HepG2 (cell line): ENCODE results near the gene RPS15A. TPM values are rescaled to one million over a fixed set of nuclear protein-coding genes. Genes with fewer than 3 reads are reported as not detected.

Source experiments
- ATAC-seq: fragments of 200-7000 bp; cut with Tn5 transposase; 3 replicates; pipeline ENCODE4 v1.9.1; 2020; ENCODE audit warnings: mild to moderate bottlenecking, moderate library complexity
- BruUV-seq: library from RNA; stranded (reverse); fragments of 400-500 nt; replicated peaks from 2 replicates; lab custom pipeline; 2021; lab: Mats Ljungman, UMichigan
- CTCF ChIA-PET: fragments of 300-600 bp; formaldehyde crosslinking; extraction: SDS; loops from one replicate; lab custom pipeline; 2021; ENCODE audit warnings: low total read pairs, inconsistent platforms, low intra/inter-chr PET ratio; lab: Yijun Ruan, JAX
- POLR2A ChIA-PET: fragments of 350-600 bp; sonication (Branson Sonifier 250); formaldehyde crosslinking; loops from one replicate; lab custom pipeline; 2020; ENCODE audit warnings: antibody characterized with exemption, inconsistent platforms; lab: Yijun Ruan, JAX
- DNase-seq: peaks from one replicate; pipeline ENCODE4 v3.0.0-alpha.2; 2015; ENCODE audit warnings: low spot score
- FAIRE-seq: peaks from 3 replicates; lab custom pipeline; 2011; peaks lifted over from hg19 to GRCh38; lab: Jason Lieb, UNC
- H2AFZ ChIP-seq: one replicate; pipeline ENCODE4 v1.6.1; 2011; ENCODE audit warnings: low read length, inconsistent platforms
- H3K27ac ChIP-seq: fragments of 300-600 bp; 3 replicates; pipeline ENCODE4 v1.8.0; 2011; ENCODE audit warnings: mixed run types, mild to moderate bottlenecking, mixed read lengths, low read length, inconsistent platforms; ENCODE audit not compliant: insufficient read depth; ENCODE audit errors: extremely low read length
- H3K27me3 ChIP-seq, 2 experiments: fragments of 200-600 bp in 1 of 2; 2 replicates in 1 of 2; 3 replicates in 1 of 2; pipeline versions ENCODE4 v1.6.0 to v1.8.0; 2011; ENCODE audit warnings: low read length in 2 of 2, mild to moderate bottlenecking in 2 of 2, moderate library complexity in 2 of 2, inconsistent platforms in 1 of 2; ENCODE audit not compliant: insufficient read depth in 2 of 2, control insufficient read depth in 1 of 2
- H3K36me3 ChIP-seq, 2 experiments: fragments of 200-600 bp in 1 of 2; replicated peaks in 1 of 2; 2 replicates in 1 of 2; 3 replicates in 1 of 2; pipeline versions ENCODE4 v1.5.1 to v1.8.0; 2011; ENCODE audit warnings: low read length in 2 of 2, inconsistent platforms in 1 of 2; ENCODE audit not compliant: insufficient read depth in 2 of 2, control insufficient read depth in 1 of 2
- H3K4me1 ChIP-seq: 2 replicates; pipeline ENCODE4 v1.5.1; 2012; ENCODE audit warnings: low read length, inconsistent platforms; ENCODE audit not compliant: insufficient read depth
- H3K4me2 ChIP-seq: 2 replicates; pipeline ENCODE4 v1.6.0; 2011; ENCODE audit warnings: low read depth, low read length, inconsistent platforms
- H3K4me3 ChIP-seq, 3 experiments: fragments of 200-600 bp in 1 of 3; sonication (generic), shearing (Covaris generic) in 1 of 3; replicated peaks in 1 of 3; 2 replicates each; pipeline ENCODE4 v1.5.1; 2011 to 2016; ENCODE audit warnings: low read length in 3 of 3, inconsistent platforms in 2 of 3, low read depth in 2 of 3, mild to moderate bottlenecking in 2 of 3, control low read depth in 1 of 3, mixed read lengths in 1 of 3; ENCODE audit not compliant: insufficient read depth in 1 of 3
- H3K79me2 ChIP-seq: one replicate; pipeline ENCODE4 v1.6.1; 2011; ENCODE audit warnings: low read length, inconsistent platforms; ENCODE audit not compliant: insufficient read depth
- H3K9ac ChIP-seq: 2 replicates; pipeline ENCODE4 v1.6.0; 2011; ENCODE audit warnings: mild to moderate bottlenecking, low read depth, low read length, inconsistent platforms; ENCODE audit not compliant: insufficient read depth
- H3K9me3 ChIP-seq: 2 replicates; pipeline ENCODE4 v1.5.1; 2012; ENCODE audit warnings: mild to moderate bottlenecking, low read length
- H4K20me1 ChIP-seq: 2 replicates; pipeline ENCODE4 v1.6.0; 2011; ENCODE audit warnings: inconsistent platforms, mild to moderate bottlenecking, low read length, moderate library complexity; ENCODE audit not compliant: insufficient read depth
- ARID2 ChIP-seq: sonication (generic); formaldehyde crosslinking; IDR thresholded peaks from 2 replicates; pipeline ENCODE4 v1.8.1; 2022; ENCODE audit warnings: mild to moderate bottlenecking, missing genetic modification reagents, borderline replicate concordance
- FOXC1 ChIP-seq: sonication (generic); formaldehyde crosslinking; IDR thresholded peaks from 2 replicates; pipeline ENCODE4 v1.8.0; 2022; ENCODE audit warnings: mild to moderate bottlenecking, missing genetic modification reagents, borderline replicate concordance
- MYC ChIP-seq: sonication (generic); formaldehyde crosslinking; IDR thresholded peaks from 2 replicates; pipeline ENCODE4 v1.9.0; 2021; ENCODE audit warnings: missing genetic modification reagents, borderline replicate concordance
- RBM22 ChIP-seq: fragments of 200-400 bp; formaldehyde crosslinking; optimal IDR thresholded peaks from 2 replicates; pipeline ENCODE3; 2017; ENCODE audit warnings: mild to moderate bottlenecking, low read length, moderate library complexity
- THYN1 ChIP-seq: sonication (generic); formaldehyde crosslinking; IDR thresholded peaks from 2 replicates; pipeline ENCODE4 v1.8.1; 2023; ENCODE audit warnings: low read depth, mild to moderate bottlenecking, moderate library complexity, missing genetic modification reagents, borderline replicate concordance
- ZMAT3 ChIP-seq: sonication (generic); formaldehyde crosslinking; conservative IDR thresholded peaks from 2 replicates; pipeline ENCODE4 v1.7.0; 2021; ENCODE audit warnings: missing genetic modification reagents
- WGBS: methylation state at CpG from one replicate; pipeline ENCODE4 v1.1.6; 2017; ENCODE audit warnings: low lambda C conversion rate; 5-methylcytosine and 5-hydroxymethylcytosine counted together
- in situ Hi-C: cut with HindIII; loops from 2 replicates; pipeline ENCODE4 v1.10.0; 2017; ENCODE audit warnings: low pct_unique_long_range_greater_than_20kb; ENCODE audit not compliant: extremely low pct_ligation_motif_present
- intact Hi-C: fragments of 100-400 bp; cut with micrococcal nuclease; formaldehyde crosslinking; loops from one replicate; pipeline ENCODE4 v1.10.0; 2022; ENCODE audit not compliant: unreplicated experiment
- polyA plus RNA-seq, 8 experiments: library from polyadenylated mRNA; depleted of rRNA in 3 of 8; stranded (reverse) in 7 of 8; unstranded in 1 of 8; fragments of >200 nt; fragmentation: Illumina TruSeq in 4 of 8; extraction: Trizol in 4 of 8; gene quantifications; 2 replicates each; pipeline versions ENCODE4 v1.2.1 to v1.2.3, GENCODE V29; 2011 to 2016; ENCODE audit warnings: low read depth in 4 of 8, missing spikeins in 1 of 8, mixed read lengths in 1 of 8; ENCODE audit not compliant: insufficient read depth in 1 of 8
- total RNA-seq, 5 experiments: library from RNA; depleted of rRNA; stranded (reverse); fragments of >200 nt; fragmentation: Illumina TruSeq; extraction: Trizol; gene quantifications; 2 replicates each; pipeline ENCODE4 v1.2.3, GENCODE V29; 2016; ENCODE audit warnings: low read depth in 1 of 5
- TF ChIP-seq, protein P1 (sequence below): sonication (generic); formaldehyde crosslinking; IDR thresholded peaks from one replicate; pipeline ENCODE4 v1.5.1; 2020; ENCODE audit warnings: mild to moderate bottlenecking, missing genetic modification reagents; ENCODE audit errors: not compliant biosample characterization
- TF ChIP-seq, protein P2 (sequence below): sonication (generic); formaldehyde crosslinking; IDR thresholded peaks from 2 replicates; pipeline ENCODE4 v1.4.0; 2020; ENCODE audit warnings: missing genetic modification reagents, mild to moderate bottlenecking, borderline replicate concordance

RPS15A gene
- total and polyA plus RNA-seq, 2 of the 13 experiments (the other 11 are each of a cell fraction or from before 2014, with no cell fraction given), result 5,489 to 9,457 TPM

DNA sequence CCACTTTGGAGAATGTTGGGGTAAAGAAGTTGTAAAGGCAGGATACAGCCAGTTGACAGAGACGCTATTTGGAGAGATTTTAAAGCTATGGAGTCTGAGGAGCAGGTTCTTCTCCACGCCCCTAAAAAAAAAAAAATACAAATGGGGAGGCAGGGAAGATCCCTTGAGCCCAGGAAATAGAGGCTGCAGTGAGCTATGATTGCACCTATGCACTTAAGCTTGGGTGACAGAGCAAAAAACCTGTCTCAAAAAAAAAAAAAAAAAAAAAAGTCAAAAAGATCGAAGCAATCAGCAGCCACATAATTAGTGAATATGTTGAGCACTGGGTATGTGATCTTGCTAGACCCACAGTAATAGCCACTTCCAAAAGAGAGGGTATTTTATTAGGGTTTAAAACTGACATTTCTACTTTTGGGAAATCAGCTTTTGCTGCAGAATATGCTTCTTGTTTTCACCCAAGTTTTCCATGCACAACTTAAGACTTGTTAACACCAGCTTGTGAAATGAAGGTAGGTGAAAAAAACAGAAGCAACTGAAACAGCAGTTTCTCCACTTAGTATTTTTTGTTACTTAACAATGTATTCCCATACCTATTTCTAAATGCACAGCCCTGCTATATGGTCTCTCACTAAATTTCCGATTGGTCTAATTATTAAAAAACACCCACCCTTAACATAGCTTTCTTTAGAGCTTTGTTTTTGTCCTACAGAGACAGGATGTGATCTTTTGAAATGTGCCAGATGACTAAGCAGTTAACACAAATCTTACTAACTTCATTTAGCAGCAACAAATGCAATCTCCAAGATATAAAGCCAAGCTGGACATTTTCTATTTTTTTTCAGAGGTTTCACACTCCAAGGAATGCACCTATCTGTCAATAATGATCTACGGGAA, 13.7 kb upstream of the RPS15A start:
- in situ Hi-C loops, result no loop called here
- no peak overlapping the region for H3K4me3 ChIP-seq
- POLR2A ChIA-PET, result interaction anchor here (1.3 to 8.9 kb wide), 3 partner anchors 15 to 152 kb away, joined by 5 to 545 read pairs (median 27); partner anchors contain the start of genes RPS15A and SMG1
- H3K9me3 ChIP-seq, result no peaks in the 10 kb centered on the region
- no peak overlapping the region for H3K9ac ChIP-seq
- TF ChIP-seq ARID2 (CRISPR knock-in tag), result 0 out of 2 replicates have a peak, but pooled peaks have one; percentile 61
- no peak for TF ChIP-seq MYC (CRISPR knock-in tag)
- TF ChIP-seq, protein P1, sequence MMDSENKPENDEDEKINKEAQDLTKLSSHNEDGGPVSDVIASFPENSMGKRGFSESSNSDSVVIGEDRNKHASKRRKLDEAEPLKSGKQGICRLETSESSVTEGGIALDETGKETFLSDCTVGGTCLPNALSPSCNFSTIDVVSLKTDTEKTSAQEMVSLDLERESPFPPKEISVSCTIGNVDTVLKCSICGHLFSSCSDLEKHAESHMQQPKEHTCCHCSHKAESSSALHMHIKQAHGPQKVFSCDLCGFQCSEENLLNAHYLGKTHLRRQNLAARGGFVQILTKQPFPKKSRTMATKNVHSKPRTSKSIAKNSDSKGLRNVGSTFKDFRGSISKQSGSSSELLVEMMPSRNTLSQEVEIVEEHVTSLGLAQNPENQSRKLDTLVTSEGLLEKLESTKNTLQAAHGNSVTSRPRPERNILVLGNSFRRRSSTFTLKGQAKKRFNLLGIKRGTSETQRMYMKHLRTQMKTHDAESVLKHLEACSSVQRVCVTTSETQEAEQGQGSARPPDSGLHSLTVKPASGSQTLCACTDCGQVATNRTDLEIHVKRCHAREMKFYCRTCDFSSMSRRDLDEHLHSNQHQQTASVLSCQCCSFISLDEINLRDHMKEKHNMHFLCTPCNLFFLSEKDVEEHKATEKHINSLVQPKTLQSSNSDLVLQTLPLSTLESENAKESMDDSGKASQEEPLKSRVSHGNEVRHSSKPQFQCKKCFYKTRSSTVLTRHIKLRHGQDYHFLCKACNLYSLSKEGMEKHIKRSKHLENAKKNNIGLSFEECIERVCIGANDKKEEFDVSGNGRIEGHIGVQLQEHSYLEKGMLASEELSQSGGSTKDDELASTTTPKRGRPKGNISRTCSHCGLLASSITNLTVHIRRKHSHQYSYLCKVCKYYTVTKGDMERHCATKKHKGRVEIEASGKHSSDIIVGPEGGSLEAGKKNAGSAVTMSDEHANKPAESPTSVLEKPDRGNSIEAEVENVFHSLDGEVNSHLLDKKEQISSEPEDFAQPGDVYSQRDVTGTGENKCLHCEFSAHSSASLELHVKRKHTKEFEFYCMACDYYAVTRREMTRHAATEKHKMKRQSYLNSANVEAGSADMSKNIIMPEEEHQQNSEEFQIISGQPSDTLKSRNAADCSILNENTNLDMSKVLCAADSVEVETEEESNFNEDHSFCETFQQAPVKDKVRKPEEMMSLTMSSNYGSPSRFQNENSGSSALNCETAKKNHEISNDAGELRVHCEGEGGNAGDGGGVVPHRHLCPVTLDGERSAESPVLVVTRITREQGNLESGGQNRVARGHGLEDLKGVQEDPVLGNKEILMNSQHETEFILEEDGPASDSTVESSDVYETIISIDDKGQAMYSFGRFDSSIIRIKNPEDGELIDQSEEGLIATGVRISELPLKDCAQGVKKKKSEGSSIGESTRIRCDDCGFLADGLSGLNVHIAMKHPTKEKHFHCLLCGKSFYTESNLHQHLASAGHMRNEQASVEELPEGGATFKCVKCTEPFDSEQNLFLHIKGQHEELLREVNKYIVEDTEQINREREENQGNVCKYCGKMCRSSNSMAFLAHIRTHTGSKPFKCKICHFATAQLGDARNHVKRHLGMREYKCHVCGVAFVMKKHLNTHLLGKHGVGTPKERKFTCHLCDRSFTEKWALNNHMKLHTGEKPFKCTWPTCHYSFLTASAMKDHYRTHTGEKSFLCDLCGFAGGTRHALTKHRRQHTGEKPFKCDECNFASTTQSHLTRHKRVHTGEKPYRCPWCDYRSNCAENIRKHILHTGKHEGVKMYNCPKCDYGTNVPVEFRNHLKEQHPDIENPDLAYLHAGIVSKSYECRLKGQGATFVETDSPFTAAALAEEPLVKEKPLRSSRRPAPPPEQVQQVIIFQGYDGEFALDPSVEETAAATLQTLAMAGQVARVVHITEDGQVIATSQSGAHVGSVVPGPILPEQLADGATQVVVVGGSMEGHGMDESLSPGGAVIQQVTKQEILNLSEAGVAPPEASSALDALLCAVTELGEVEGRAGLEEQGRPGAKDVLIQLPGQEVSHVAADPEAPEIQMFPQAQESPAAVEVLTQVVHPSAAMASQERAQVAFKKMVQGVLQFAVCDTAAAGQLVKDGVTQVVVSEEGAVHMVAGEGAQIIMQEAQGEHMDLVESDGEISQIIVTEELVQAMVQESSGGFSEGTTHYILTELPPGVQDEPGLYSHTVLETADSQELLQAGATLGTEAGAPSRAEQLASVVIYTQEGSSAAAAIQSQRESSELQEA (CRISPR knock-in tag), result no peak
- 0 out of 2 replicates have a peak, but pooled peaks have one; percentile 31 for TF ChIP-seq ZMAT3 (CRISPR knock-in tag)
- TF ChIP-seq, protein P2, sequence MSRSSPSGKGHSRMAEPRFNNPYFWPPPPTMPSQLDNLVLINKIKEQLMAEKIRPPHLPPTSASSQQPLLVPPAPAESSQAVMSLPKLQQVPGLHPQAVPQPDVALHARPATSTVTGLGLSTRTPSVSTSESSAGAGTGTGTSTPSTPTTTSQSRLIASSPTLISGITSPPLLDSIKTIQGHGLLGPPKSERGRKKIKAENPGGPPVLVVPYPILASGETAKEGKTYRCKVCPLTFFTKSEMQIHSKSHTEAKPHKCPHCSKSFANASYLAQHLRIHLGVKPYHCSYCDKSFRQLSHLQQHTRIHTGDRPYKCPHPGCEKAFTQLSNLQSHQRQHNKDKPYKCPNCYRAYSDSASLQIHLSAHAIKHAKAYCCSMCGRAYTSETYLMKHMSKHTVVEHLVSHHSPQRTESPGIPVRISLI (CRISPR knock-in tag), result 0 out of 2 replicates have a peak, but pooled peaks have one; percentile 35
- TF ChIP-seq RBM22, result peak; percentile 50
- no peak for TF ChIP-seq FOXC1
- TF ChIP-seq THYN1 (CRISPR knock-in tag), result 0 out of 2 replicates have a peak, but pooled peaks have one; percentile 64
- TF ChIP-seq, all 625 proteins: peak for 5
- Histone ChIP-seq H3K79me2 (peaks cover 25% of the 10 kb centered on the region), H3K27ac (peak overlapping the region; percentile 28), H3K36me3 (peaks cover 1 to 19% of the 10 kb centered on the region in 2 experiments), H2AFZ (no peak overlapping the region), H3K27me3 (no peaks in the 10 kb centered on the region; a peak in 1 of 5 replicates), H4K20me1 (peaks cover 16% of the 10 kb centered on the region), H3K4me1 (peaks cover 41% of the 10 kb centered on the region), H3K4me2 (no peak overlapping the region)
- CTCF ChIA-PET, result no interaction called here
- FAIRE-seq (no peak), DNase-seq (no peak), ATAC-seq (no peak)
- WGBS, result 92% methylated on average over 5 of the region's 5 CpGs
- intact Hi-C loops, result loop anchor here (5.0 kb wide), 1 partner anchor 33 kb away; no protein-coding TSS in a partner anchor
- no TSS peak for BruUV-seq
